SK-N-SH (cell line): ENCODE measurements around the gene USP10. TPM values are rescaled to one million over a fixed set of nuclear protein-coding genes. Genes with fewer than 3 reads are reported as not detected.

ENCODE experiments used
- CTCF ChIA-PET: fragments of 300-600, 350-600 bp; formaldehyde crosslinking; extraction: SDS; loops from one replicate; lab custom pipeline; 2021; lab: Yijun Ruan, JAX
- POLR2A ChIA-PET: fragments of 350-600 bp; sonication (Branson Sonifier 250); formaldehyde crosslinking; extraction: SDS; loops from one replicate; lab custom pipeline; 2020; ENCODE audit warnings: antibody characterized with exemption, inconsistent platforms; lab: Yijun Ruan, JAX
- DNase-seq: peaks from one replicate; pipeline ENCODE4 v3.0.0; 2012
- H2AFZ ChIP-seq: fragments of 200-600 bp; sonication (generic); 2 replicates; pipeline ENCODE4 v1.8.1; 2016; ENCODE audit warnings: antibody characterized with exemption, mild to moderate bottlenecking, low read depth
- H3F3A ChIP-seq: fragments of 200-600 bp; sonication (generic); replicated peaks from 2 replicates; pipeline ENCODE3; 2016; ENCODE audit warnings: antibody characterized with exemption, mild to moderate bottlenecking; ENCODE audit not compliant: insufficient read depth
- H3K27ac ChIP-seq, 2 experiments: fragments of 200-500 bp in 1 of 2; fragments of 200-600 bp in 1 of 2; sonication (Bioruptor generic) in 1 of 2; sonication (generic), shearing (Covaris generic) in 1 of 2; 2 replicates each; pipeline versions ENCODE4 v1.5.1 to v1.6.1; 2014 to 2016; ENCODE audit warnings: low read depth in 2 of 2, inconsistent platforms in 1 of 2, low read length in 1 of 2, mild to moderate bottlenecking in 1 of 2, mixed read lengths in 1 of 2
- H3K27me3 ChIP-seq: fragments of 200-600 bp; sonication (generic), shearing (Covaris generic); 2 replicates; pipeline ENCODE4 v1.6.1; 2016; ENCODE audit warnings: mixed run types; ENCODE audit not compliant: insufficient read depth
- H3K36me3 ChIP-seq, 2 experiments: fragments of 200-500 bp in 1 of 2; fragments of 200-600 bp in 1 of 2; sonication (Bioruptor generic) in 1 of 2; sonication (generic) in 1 of 2; replicated peaks in 1 of 2; 2 replicates each; pipeline versions ENCODE3 to v1.5.1; 2014 to 2016; ENCODE audit warnings: low read length in 1 of 2, mild to moderate bottlenecking in 1 of 2; ENCODE audit not compliant: insufficient read depth in 2 of 2, control insufficient read depth in 1 of 2
- H3K4me1 ChIP-seq, 2 experiments: fragments of 200-500 bp in 1 of 2; fragments of 200-600 bp in 1 of 2; sonication (Bioruptor generic) in 1 of 2; sonication (generic), shearing (Covaris generic) in 1 of 2; 2 replicates each; pipeline versions ENCODE4 v1.5.1 to v1.6.1; 2014 to 2016; ENCODE audit warnings: low read depth in 1 of 2, low read length in 1 of 2, mixed run types in 1 of 2; ENCODE audit not compliant: insufficient read depth in 2 of 2, control insufficient read depth in 1 of 2
- H3K4me2 ChIP-seq: fragments of 200-600 bp; sonication (generic), shearing (Covaris generic); 2 replicates; pipeline ENCODE4 v1.6.1; 2017; ENCODE audit warnings: mixed run types
- H3K4me3 ChIP-seq, 2 experiments: fragments of 200-500 bp in 1 of 2; fragments of 200-600 bp in 1 of 2; sonication (Bioruptor generic) in 1 of 2; sonication (generic), shearing (Covaris generic) in 1 of 2; 2 replicates each; pipeline versions ENCODE4 v1.5.1 to v1.8.1; 2014 to 2016; ENCODE audit warnings: low read depth in 2 of 2, inconsistent platforms in 1 of 2, low read length in 1 of 2, mild to moderate bottlenecking in 1 of 2, mixed read lengths in 1 of 2, moderate library complexity in 1 of 2
- H3K79me2 ChIP-seq: fragments of 200-600 bp; sonication (generic); 2 replicates; pipeline ENCODE4 v1.8.1; 2017; ENCODE audit warnings: mild to moderate bottlenecking; ENCODE audit not compliant: insufficient read depth
- H3K9ac ChIP-seq: fragments of 200-600 bp; sonication (generic); 2 replicates; pipeline ENCODE4 v1.6.1; 2017; ENCODE audit warnings: mixed run types
- H3K9me2 ChIP-seq: fragments of 200-600 bp; sonication (generic); 2 replicates; pipeline ENCODE4 v1.6.1; 2017; ENCODE audit warnings: mixed run types
- H3K9me3 ChIP-seq: fragments of 200-600 bp; sonication (generic); 2 replicates; pipeline ENCODE4 v1.6.1; 2017; ENCODE audit warnings: mixed run types, mild to moderate bottlenecking, moderate library complexity
- H4K20me1 ChIP-seq: fragments of 200-600 bp; sonication (generic); 2 replicates; pipeline ENCODE4 v1.6.1; 2017; ENCODE audit warnings: mild to moderate bottlenecking, mixed run types; ENCODE audit not compliant: insufficient read depth
- CHD2 ChIP-seq: fragments of 150-350 bp; IDR thresholded peaks from 2 replicates; pipeline ENCODE4 v1.6.1; 2018; ENCODE audit warnings: low read length; ENCODE audit not compliant: partially characterized antibody
- CTCF ChIP-seq: fragments of 200-600 bp; sonication (generic); IDR thresholded peaks from 2 replicates; pipeline ENCODE4 v1.6.1; 2017; ENCODE audit warnings: antibody characterized with exemption, mild to moderate bottlenecking, moderate library complexity
- ELF1 ChIP-seq: IDR thresholded peaks from 2 replicates; pipeline ENCODE4 v1.4.0; 2012
- EP300 ChIP-seq, 2 experiments: IDR thresholded peaks; 2 replicates each; pipeline versions ENCODE4 v1.4.0 to v1.6.1; 2012; ENCODE audit warnings: borderline replicate concordance in 1 of 2, low read depth in 1 of 2, low read length in 1 of 2
- FOSL2 ChIP-seq: IDR thresholded peaks from 2 replicates; pipeline ENCODE4 v1.4.0; 2012; ENCODE audit warnings: low read depth, mild to moderate bottlenecking, moderate library complexity, borderline replicate concordance
- FOXJ3 ChIP-seq: sonication (generic); formaldehyde crosslinking; IDR thresholded peaks from 2 replicates; pipeline ENCODE4 v1.5.1; 2020; ENCODE audit warnings: mild to moderate bottlenecking, missing genetic modification reagents
- FOXM1 ChIP-seq: IDR thresholded peaks from 2 replicates; pipeline ENCODE4 v1.4.0; 2012; ENCODE audit warnings: low read depth, mild to moderate bottlenecking
- JUND ChIP-seq: IDR thresholded peaks from 2 replicates; pipeline ENCODE4 v1.4.0; 2012
- MEF2A ChIP-seq: IDR thresholded peaks from 2 replicates; pipeline ENCODE4 v1.4.0; 2012; ENCODE audit warnings: low read depth, borderline replicate concordance
- MXI1 ChIP-seq: IDR thresholded peaks from 2 replicates; pipeline ENCODE4 v1.6.1; 2012; ENCODE audit warnings: mild to moderate bottlenecking, low read depth, low read length, improper control_type of control experiment
- NRF1 ChIP-seq: IDR thresholded peaks from 2 replicates; pipeline ENCODE4 v1.6.1; 2012; ENCODE audit warnings: low read depth, mild to moderate bottlenecking, low read length
- POLR2AphosphoS5 ChIP-seq: IDR thresholded peaks from 2 replicates; pipeline ENCODE4 v1.6.1; 2012; ENCODE audit warnings: low read depth, low read length
- RAD21 ChIP-seq: IDR thresholded peaks from 2 replicates; pipeline ENCODE4 v1.6.1; 2012; ENCODE audit warnings: mild to moderate bottlenecking, low read length
- RCOR1 ChIP-seq: fragments of 150-350 bp; IDR thresholded peaks from 2 replicates; pipeline ENCODE4 v1.6.1; 2017; ENCODE audit warnings: antibody characterized with exemption, low read length
- RFX5 ChIP-seq: IDR thresholded peaks from 2 replicates; pipeline ENCODE4 v1.6.1; 2012; ENCODE audit warnings: mild to moderate bottlenecking, improper control_type of control experiment, low read length
- RXRA ChIP-seq: IDR thresholded peaks from 2 replicates; pipeline ENCODE4 v1.4.0; 2012; ENCODE audit warnings: low read depth, mild to moderate bottlenecking, borderline replicate concordance
- SIN3A ChIP-seq: IDR thresholded peaks from 2 replicates; pipeline ENCODE4 v1.6.1; 2012; ENCODE audit warnings: low read depth, mild to moderate bottlenecking, low read length, moderate library complexity, borderline replicate concordance
- SMC3 ChIP-seq: IDR thresholded peaks from 2 replicates; pipeline ENCODE4 v1.6.1; 2012; ENCODE audit warnings: low read depth, low read length, improper control_type of control experiment
- TAF1 ChIP-seq: IDR thresholded peaks from 2 replicates; pipeline ENCODE4 v1.6.1; 2012; ENCODE audit warnings: low read depth, mild to moderate bottlenecking, low read length, moderate library complexity, borderline replicate concordance
- TEAD4 ChIP-seq: IDR thresholded peaks from 2 replicates; pipeline ENCODE4 v1.4.0; 2012; ENCODE audit warnings: mild to moderate bottlenecking, borderline replicate concordance; ENCODE audit not compliant: insufficient read depth
- YY1 ChIP-seq: IDR thresholded peaks from 2 replicates; pipeline ENCODE4 v1.4.0; 2012; ENCODE audit warnings: low read depth, mild to moderate bottlenecking
- ZBTB33 ChIP-seq: IDR thresholded peaks from 2 replicates; pipeline ENCODE4 v1.4.0; 2012; ENCODE audit warnings: low read depth, borderline replicate concordance
- WGBS: methylation state at CpG from one replicate; pipeline ENCODE4 v1.1.6; 2017; ENCODE audit warnings: low lambda C conversion rate; 5-methylcytosine and 5-hydroxymethylcytosine counted together
- polyA plus RNA-seq, 3 experiments: library from polyadenylated mRNA; depleted of rRNA; stranded (reverse); fragments of >200 nt; gene quantifications; 2 replicates each; pipeline ENCODE4 v1.2.3, GENCODE V29; 2012
- TF ChIP-seq, protein P1 (sequence below): IDR thresholded peaks from 2 replicates; pipeline ENCODE4; 2012
- TF ChIP-seq, protein P2 (sequence below): IDR thresholded peaks from 2 replicates; pipeline ENCODE4 v1.4.0; 2012; ENCODE audit warnings: low read depth, borderline replicate concordance
- TF ChIP-seq, protein P3 (sequence below): fragments of 150-350 bp; IDR thresholded peaks from 2 replicates; pipeline ENCODE4 v1.6.1; 2017; ENCODE audit warnings: antibody characterized with exemption, low read length, low read depth, borderline replicate concordance

The USP10 gene
- polyA plus RNA-seq, 1 of the 3 experiments (the other 2 are of a cell fraction): 49.2 TPM

DNA sequence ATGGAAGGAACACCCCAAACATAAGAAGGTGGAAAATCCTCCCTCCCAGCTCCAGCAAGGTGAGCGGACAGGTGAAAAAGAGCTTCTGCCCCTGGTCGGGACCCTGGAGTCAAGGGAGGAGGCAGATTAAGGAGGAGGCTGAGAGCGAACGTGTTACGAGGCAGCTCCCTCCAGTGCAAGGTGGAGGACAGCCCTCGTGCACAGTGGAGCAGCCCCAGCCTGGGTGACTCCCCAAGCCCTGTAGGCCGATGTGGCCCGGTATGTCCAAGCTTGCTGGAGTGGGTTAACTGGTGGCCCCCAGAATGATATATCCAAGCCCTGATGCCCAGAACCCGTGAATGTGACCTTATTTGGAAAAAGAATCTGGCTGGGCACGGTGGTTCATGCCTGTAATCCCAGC is 104.5 kb downstream of the USP10 start (continued):
- TF ChIP-seq RFX5: no peak

GRCh38 chr16:84806256-84806889 is 106.6 kb downstream of the USP10 start:
- CTCF ChIA-PET: interaction anchor here (0.8 to 1.2 kb wide), 3 partner anchors 10 to 162 kb away, joined by 3 read pairs; no protein-coding TSS in a partner anchor
- Histone ChIP-seq H3K9me2 (no peaks in the 10 kb centered on the region), H3K4me1 (peaks cover 9 to 11% of the 10 kb centered on the region in 2 experiments; a peak in 2 of 4 replicates), H3K9ac (peak overlapping the region; percentile 40; the same call in 1 of the 2 replicates), H3K9me3 (no peaks in the 10 kb centered on the region), H2AFZ (peak overlapping the region; percentile 93), H3F3A (peaks cover 19% of the 10 kb centered on the region), H3K27me3 (no peaks in the 10 kb centered on the region), H3K4me2 (peak overlapping the region; percentile 85), H3K4me3 (peak overlapping the region in 1 of 2 experiments; percentile 46; a peak in 3 of 4 replicates), H3K27ac (peak overlapping the region; percentile 48 to 82), H3K36me3 (no peaks in the 10 kb centered on the region), H4K20me1 (no peaks in the 10 kb centered on the region), H3K79me2 (no peaks in the 10 kb centered on the region)
- WGBS: 12% methylated on average over 24 of the region's 26 CpGs
- POLR2A ChIA-PET: no interaction called here
- DNase-seq: peak; percentile 86
- peak; percentile 55 for TF ChIP-seq JUND
- TF ChIP-seq, protein P1, sequence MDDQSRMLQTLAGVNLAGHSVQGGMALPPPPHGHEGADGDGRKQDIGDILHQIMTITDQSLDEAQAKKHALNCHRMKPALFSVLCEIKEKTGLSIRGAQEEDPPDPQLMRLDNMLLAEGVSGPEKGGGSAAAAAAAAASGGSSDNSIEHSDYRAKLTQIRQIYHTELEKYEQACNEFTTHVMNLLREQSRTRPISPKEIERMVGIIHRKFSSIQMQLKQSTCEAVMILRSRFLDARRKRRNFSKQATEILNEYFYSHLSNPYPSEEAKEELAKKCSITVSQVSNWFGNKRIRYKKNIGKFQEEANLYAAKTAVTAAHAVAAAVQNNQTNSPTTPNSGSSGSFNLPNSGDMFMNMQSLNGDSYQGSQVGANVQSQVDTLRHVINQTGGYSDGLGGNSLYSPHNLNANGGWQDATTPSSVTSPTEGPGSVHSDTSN: no peak
- TF ChIP-seq NRF1: no peak
- TF ChIP-seq ZBTB33: no peak
- no peak for TF ChIP-seq RFX5
- TF ChIP-seq FOXM1: no peak
- no peak for TF ChIP-seq CHD2
- no peak; the same call in 1 of the 2 replicates for TF ChIP-seq TEAD4
- TF ChIP-seq RAD21: no peak
- TF ChIP-seq RXRA: peak; percentile 78
- TF ChIP-seq, protein P2, sequence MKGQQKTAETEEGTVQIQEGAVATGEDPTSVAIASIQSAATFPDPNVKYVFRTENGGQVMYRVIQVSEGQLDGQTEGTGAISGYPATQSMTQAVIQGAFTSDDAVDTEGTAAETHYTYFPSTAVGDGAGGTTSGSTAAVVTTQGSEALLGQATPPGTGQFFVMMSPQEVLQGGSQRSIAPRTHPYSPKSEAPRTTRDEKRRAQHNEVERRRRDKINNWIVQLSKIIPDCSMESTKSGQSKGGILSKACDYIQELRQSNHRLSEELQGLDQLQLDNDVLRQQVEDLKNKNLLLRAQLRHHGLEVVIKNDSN: peak; percentile 21; the same call in 1 of the 2 replicates
- no peak for TF ChIP-seq SMC3
- peak; percentile 24; the same call in 1 of the 2 replicates for TF ChIP-seq SIN3A
- TF ChIP-seq MEF2A: no peak
- TF ChIP-seq TAF1: peak; percentile 16; the same call in 1 of the 2 replicates
- TF ChIP-seq FOXJ3 (CRISPR knock-in tag): no peak; the same call in 1 of the 2 replicates
- no peak; the same call in 1 of the 2 replicates for TF ChIP-seq RCOR1
- TF ChIP-seq CTCF: peak; percentile 15; the same call in 1 of the 2 replicates
- TF ChIP-seq, protein P3, sequence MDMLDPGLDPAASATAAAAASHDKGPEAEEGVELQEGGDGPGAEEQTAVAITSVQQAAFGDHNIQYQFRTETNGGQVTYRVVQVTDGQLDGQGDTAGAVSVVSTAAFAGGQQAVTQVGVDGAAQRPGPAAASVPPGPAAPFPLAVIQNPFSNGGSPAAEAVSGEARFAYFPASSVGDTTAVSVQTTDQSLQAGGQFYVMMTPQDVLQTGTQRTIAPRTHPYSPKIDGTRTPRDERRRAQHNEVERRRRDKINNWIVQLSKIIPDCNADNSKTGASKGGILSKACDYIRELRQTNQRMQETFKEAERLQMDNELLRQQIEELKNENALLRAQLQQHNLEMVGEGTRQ: no peak
- TF ChIP-seq FOSL2: peak; percentile 69
- TF ChIP-seq POLR2AphosphoS5: no peak; the same call in 1 of the 2 replicates
- TF ChIP-seq ELF1: peak; percentile 71
- peak in 1 of 2 experiments; percentile 40; a peak in 1 of 4 replicates for TF ChIP-seq EP300 (IDR thresholded peaks at IDR 0.05; ENCODE audit: borderline replicate concordance in 1 of 2, low read depth in 1 of 2, low read length in 1 of 2)
- TF ChIP-seq YY1: no peak
- TF ChIP-seq MXI1: no peak
